ENCODE results near the gene FAM98B. TPM values are rescaled to one million over a fixed set of nuclear protein-coding genes. Genes with fewer than 3 reads are reported as not detected.

The FAM98B gene
- total RNA-seq, 4 donors from 2014 or later: 5.2 to 12.2 (median 7.6) TPM

- H3K27ac ChIP-seq: no peak overlapping the region
- 92 to 94% methylated on average over 5 of the region's 5 CpGs for WGBS, 2 donors (ENCODE audit: low coverage in 1 of 2)
- in situ Hi-C loops (cut with MboI; ENCODE audit: low pct_ligation_motif_present in 1 of 4, low pct_unique_long_range_greater_than_20kb in 1 of 4, low sequenced_read_pairs in 3 of 4): loop anchor here in 2 of 4 donors (10.0 to 25.0 kb wide), 2 partner anchors 204 to 206 kb away; no protein-coding TSS in a partner anchor
- no peak for DNase-seq
- peaks cover 0 to 12% (median 2%) of the 10 kb centered on the region in 4 donors for H3K36me3 ChIP-seq
- H3K4me1 ChIP-seq: peaks cover 0 to 25% (median 0%) of the 10 kb centered on the region in 4 donors
- intact Hi-C loops (cut with DNase I; ENCODE audit: low total_unique reads): no loop called here
- H3K4me3 ChIP-seq: no peak overlapping the region
- H3K9me3 ChIP-seq: no peaks in the 10 kb centered on the region
- H3K27me3 ChIP-seq: no peaks in the 10 kb centered on the region
- TF ChIP-seq POLR2AphosphoS5 (IDR thresholded peaks at IDR 0.05) (no peak), EP300 (IDR thresholded peaks at IDR 0.05; ENCODE audit: low read depth) (no peak), POLR2A (IDR thresholded peaks at IDR 0.05) (no peak), CTCF (IDR thresholded peaks at IDR 0.05) (no peak)
Measured at GRCh38 chr15:38481113-38481512, 27.2 kb downstream of the FAM98B start.

GRCh38 chr15:38481761-38482160 lies 27.8 kb downstream of the FAM98B start:
- 74 to 82% methylated on average over 3 of the region's 3 CpGs for WGBS, 2 donors (ENCODE audit: low coverage in 1 of 2)
- no peak overlapping the region for H3K4me3 ChIP-seq
- peaks cover 0 to 8% (median 2%) of the 10 kb centered on the region in 4 donors for H3K36me3 ChIP-seq
- intact Hi-C loops (cut with DNase I; ENCODE audit: low total_unique reads) (no loop called here), in situ Hi-C loops (cut with MboI; ENCODE audit: low pct_ligation_motif_present in 1 of 4, low pct_unique_long_range_greater_than_20kb in 1 of 4, low sequenced_read_pairs in 3 of 4) (loop anchor here in 2 of 4 donors (10.0 to 25.0 kb wide), 2 partner anchors 203 to 206 kb away; no protein-coding TSS in a partner anchor)
- no peaks in the 10 kb centered on the region for H3K27me3 ChIP-seq
- H3K9me3 ChIP-seq: no peaks in the 10 kb centered on the region
- no peak for DNase-seq
- TF ChIP-seq EP300 (IDR thresholded peaks at IDR 0.05; ENCODE audit: low read depth): no peak
- no peak for TF ChIP-seq POLR2A (IDR thresholded peaks at IDR 0.05)
- no peak for TF ChIP-seq CTCF (IDR thresholded peaks at IDR 0.05)
- TF ChIP-seq POLR2AphosphoS5 (IDR thresholded peaks at IDR 0.05): no peak
- H3K27ac ChIP-seq: peak overlapping the region in 1 of 4 donors; percentile 6
- H3K4me1 ChIP-seq: peaks cover 0 to 25% (median 0%) of the 10 kb centered on the region in 4 donors

GRCh38 chr15:38482572-38482971 lies 28.6 kb downstream of the FAM98B start:
- DNase-seq: no peak
- Histone ChIP-seq H3K27me3 (no peaks in the 10 kb centered on the region), H3K9me3 (no peaks in the 10 kb centered on the region), H3K4me3 (no peak overlapping the region), H3K27ac (no peak overlapping the region), H3K36me3 (peaks cover 0 to 4% (median 0%) of the 10 kb centered on the region in 4 donors), H3K4me1 (peaks cover 0 to 25% (median 0%) of the 10 kb centered on the region in 4 donors)
- intact Hi-C loops (cut with DNase I; ENCODE audit: low total_unique reads): no loop called here
- TF ChIP-seq POLR2AphosphoS5 (IDR thresholded peaks at IDR 0.05) (no peak), POLR2A (IDR thresholded peaks at IDR 0.05) (no peak), EP300 (IDR thresholded peaks at IDR 0.05; ENCODE audit: low read depth) (no peak), CTCF (IDR thresholded peaks at IDR 0.05) (no peak)
- in situ Hi-C loops (cut with MboI; ENCODE audit: low pct_ligation_motif_present in 1 of 4, low pct_unique_long_range_greater_than_20kb in 1 of 4, low sequenced_read_pairs in 3 of 4): loop anchor here in 2 of 4 donors (10.0 to 25.0 kb wide), 2 partner anchors 202 to 205 kb away; no protein-coding TSS in a partner anchor

GRCh38 chr15:38486936-38487335 lies 33.0 kb downstream of the FAM98B start:
- intact Hi-C loops (cut with DNase I; ENCODE audit: low total_unique reads): no loop called here
- DNase-seq: no peak
- Histone ChIP-seq H3K4me3 (no peak overlapping the region), H3K4me1 (peaks cover 0 to 12% (median 0%) of the 10 kb centered on the region in 4 donors), H3K27me3 (no peaks in the 10 kb centered on the region), H3K27ac (no peak overlapping the region), H3K36me3 (no peaks in the 10 kb centered on the region), H3K9me3 (no peaks in the 10 kb centered on the region)
- in situ Hi-C loops (cut with MboI; ENCODE audit: low pct_ligation_motif_present in 1 of 4, low pct_unique_long_range_greater_than_20kb in 1 of 4, low sequenced_read_pairs in 3 of 4): loop anchor here in 2 of 4 donors (10.0 to 25.0 kb wide), 2 partner anchors 198 to 200 kb away; no protein-coding TSS in a partner anchor
- 51 to 54% methylated on average over 2 of the region's 2 CpGs for WGBS, 2 donors (ENCODE audit: low coverage in 1 of 2)
- TF ChIP-seq CTCF (IDR thresholded peaks at IDR 0.05): no peak
- no peak for TF ChIP-seq EP300 (IDR thresholded peaks at IDR 0.05; ENCODE audit: low read depth)
- TF ChIP-seq POLR2A (IDR thresholded peaks at IDR 0.05): no peak
- no peak for TF ChIP-seq POLR2AphosphoS5 (IDR thresholded peaks at IDR 0.05)
